GM12892 (cell line): ENCODE results near the gene GBE1.
"Not testable (repeated sequence)": the region's sequence is repeated elsewhere in the genome, so short reads cannot be mapped to it uniquely, and the experiment has no call there.

ENCODE experiments used
- DNase-seq: peaks from one replicate; pipeline ENCODE4 v3.0.0; 2011; ENCODE audit not compliant: insufficient read length
- FAIRE-seq: peaks from 2 replicates; lab custom pipeline; 2011; peaks lifted over from hg19 to GRCh38; lab: Jason Lieb, UNC
- POLR2A ChIP-seq: IDR thresholded peaks from 2 replicates; pipeline ENCODE4 v1.6.1; 2011; ENCODE audit warnings: low read depth, low read length, control low read depth
- POLR2AphosphoS5 ChIP-seq: IDR thresholded peaks from 2 replicates; pipeline ENCODE4 v1.6.1; 2011; ENCODE audit warnings: low read depth, low read length, control low read depth
- TAF1 ChIP-seq: IDR thresholded peaks from 2 replicates; pipeline ENCODE4 v1.6.1; 2011; ENCODE audit warnings: low read depth, mild to moderate bottlenecking, control low read depth, low read length, borderline replicate concordance

The GBE1 gene

GRCh38 chr3:81765400-81765799, 4.0 kb upstream of the GBE1 start:
- TF ChIP-seq TAF1, result no peak
- no peak for TF ChIP-seq POLR2AphosphoS5
- TF ChIP-seq POLR2A, result no peak
- FAIRE-seq (no peak), DNase-seq (no peak)

GRCh38 chr3:81764665-81765064, 3.2 kb upstream of the GBE1 start:
- FAIRE-seq, result no peak
- no peak for DNase-seq
- TF ChIP-seq POLR2A (no peak), POLR2AphosphoS5 (no peak), TAF1 (no peak)

- no peak for TF ChIP-seq TAF1
- TF ChIP-seq POLR2AphosphoS5, result no peak
- TF ChIP-seq POLR2A, result no peak
- DNase-seq, result no peak
- FAIRE-seq, result no peak
Observed at GRCh38 chr3:81764002-81764401, 2.6 kb upstream of the GBE1 start.

GRCh38 chr3:81763001-81763400, 1.6 kb upstream of the GBE1 start:
- FAIRE-seq (peak; percentile 38), DNase-seq (no peak)

GRCh38 chr3:81761904-81762580, 597 bp upstream of the GBE1 start:
- TF ChIP-seq TAF1 (no peak), POLR2AphosphoS5 (no peak), POLR2A (no peak)
- FAIRE-seq (peak; percentile 36), DNase-seq (no peak)

More at GRCh38 chr3:81763001-81763400, 1.6 kb upstream of the GBE1 start:
- no peak for TF ChIP-seq POLR2AphosphoS5
- TF ChIP-seq POLR2A, result no peak
- no peak for TF ChIP-seq TAF1

GRCh38 chr3:81760215-81760614, 1.2 kb downstream of the GBE1 start:
- FAIRE-seq (no peak), DNase-seq (no peak)
- TF ChIP-seq POLR2A, result no peak
- no peak for TF ChIP-seq POLR2AphosphoS5
- TF ChIP-seq TAF1, result no peak

- FAIRE-seq, result peak; percentile 54
- not testable (repeated sequence) for DNase-seq
- TF ChIP-seq POLR2AphosphoS5, result 0 out of 2 replicates have a peak, but pooled peaks have one; percentile 8
Observed at GRCh38 chr3:81758771-81759170, 2.7 kb downstream of the GBE1 start.

GRCh38 chr3:81758275-81758674, 3.2 kb downstream of the GBE1 start:
- DNase-seq, result no peak
- TF ChIP-seq TAF1, result no peak
- TF ChIP-seq POLR2AphosphoS5, result no peak
- no peak for TF ChIP-seq POLR2A
- no peak for FAIRE-seq

GRCh38 chr3:81753416-81754027, 7.9 kb downstream of the GBE1 start:
- FAIRE-seq, result peak; percentile 46
- TF ChIP-seq POLR2A (no peak), POLR2AphosphoS5 (no peak), TAF1 (no peak)
- no peak for DNase-seq

GRCh38 chr3:81752604-81753003, 8.8 kb downstream of the GBE1 start:
- no peak for FAIRE-seq

GRCh38 chr3:81749265-81749664, 12.2 kb downstream of the GBE1 start:
- no peak for DNase-seq
- FAIRE-seq, result no peak
- TF ChIP-seq POLR2A, result no peak
- TF ChIP-seq TAF1, result no peak
- no peak for TF ChIP-seq POLR2AphosphoS5

More at GRCh38 chr3:81752604-81753003, 8.8 kb downstream of the GBE1 start:
- TF ChIP-seq TAF1 (no peak), POLR2AphosphoS5 (no peak), POLR2A (no peak)
- DNase-seq, result no peak

- FAIRE-seq, DNase-seq: not testable (repeated sequence)
Observed at GRCh38 chr3:81747280-81747679, 14.2 kb downstream of the GBE1 start.

GRCh38 chr3:81744366-81744765, 17.1 kb downstream of the GBE1 start:
- DNase-seq (no peak), FAIRE-seq (no peak)
- TF ChIP-seq POLR2AphosphoS5 (no peak), POLR2A (no peak), TAF1 (no peak)
